AG04450 (cell line): ENCODE results near the gene SLC51B. TPM values are rescaled to one million over a fixed set of nuclear protein-coding genes. Genes with fewer than 3 reads are reported as not detected.
A peak's percentile ranks its signal among the peaks of the same experiment; 100 is the strongest.
"Not testable (repeated sequence)": the region's sequence is repeated elsewhere in the genome, so short reads cannot be mapped to it uniquely, and the experiment has no call there.

Experiments used
- CTCF ChIA-PET: fragments of 300-600, 350-600 bp; formaldehyde crosslinking; extraction: SDS; loops from one replicate; lab custom pipeline; 2022; ENCODE audit warnings: antibody characterized with exemption, inconsistent platforms; lab: Charles Lee
- POLR2A ChIA-PET: fragments of 350-600 bp; formaldehyde crosslinking; extraction: SDS; loops from one replicate; lab custom pipeline; 2021; ENCODE audit warnings: antibody characterized with exemption, inconsistent platforms; lab: Yijun Ruan, JAX
- DNase-seq: peaks from one replicate; pipeline ENCODE4 v3.0.0-alpha.2; 2011; ENCODE audit warnings: low read depth, low spot score
- H3K27ac ChIP-seq: one replicate; pipeline ENCODE4 v1.5.1; 2012; ENCODE audit warnings: low read depth, low read length, control low read depth
- H3K27me3 ChIP-seq: one replicate; pipeline ENCODE4 v1.6.0; 2012; ENCODE audit warnings: low read length; ENCODE audit not compliant: control insufficient read depth, insufficient read depth
- H3K4me3 ChIP-seq: 2 replicates; pipeline ENCODE4 v1.5.1; 2011; ENCODE audit warnings: mild to moderate bottlenecking, low read depth, low read length, control low read depth
- H3K9me3 ChIP-seq: 2 replicates; pipeline ENCODE4 v1.5.1; 2012; ENCODE audit warnings: low read length; ENCODE audit not compliant: control insufficient read depth, insufficient read depth
- CTCF ChIP-seq: IDR thresholded peaks from 2 replicates; pipeline ENCODE4 v1.5.1; 2011; ENCODE audit warnings: low read depth, low read length, control low read depth, inconsistent platforms
- polyA plus RNA-seq: library from polyadenylated mRNA; depleted of rRNA; stranded (reverse); fragments of >200 nt; gene quantifications from 2 replicates; pipeline ENCODE4 v1.2.3, GENCODE V29; 2011

The SLC51B gene
- polyA plus RNA-seq, 1 experiment: 0.61 TPM

GRCh38 chr15:65069179-65069578, 24.0 kb downstream of the SLC51B start:
- DNase-seq: peak; percentile 99
- CTCF ChIA-PET: interaction anchor here (0.6 to 4.1 kb wide), 10 partner anchors 9 to 35 kb away, joined by 3 to 27 read pairs (median 4); no protein-coding TSS in a partner anchor
- POLR2A ChIA-PET: interaction anchor here (0.6 to 2.9 kb wide), 16 partner anchors 10 to 822 kb away, joined by 3 to 32 read pairs (median 6); partner anchors contain the start of genes RNU5B-1, SLC51B and SPG21
- Histone ChIP-seq H3K27ac (peak overlapping the region; percentile 91), H3K4me3 (no peak overlapping the region), H3K27me3 (peaks cover 9% of the 10 kb centered on the region), H3K9me3 (no peaks in the 10 kb centered on the region)
- no peak for TF ChIP-seq CTCF

GRCh38 chr15:65069779-65070546, 24.8 kb downstream of the SLC51B start:
- DNase-seq: no peak
- no peak for TF ChIP-seq CTCF
- Histone ChIP-seq H3K27ac (peak overlapping the region; percentile 90), H3K27me3 (peaks cover 7% of the 10 kb centered on the region), H3K4me3 (no peak overlapping the region), H3K9me3 (no peaks in the 10 kb centered on the region)
- POLR2A ChIA-PET: interaction anchor here (0.6 to 2.9 kb wide), 14 partner anchors 9 to 235 kb away, joined by 3 to 32 read pairs (median 7); partner anchors contain the start of genes RNU5B-1, SLC51B and SPG21
- CTCF ChIA-PET: interaction anchor here (0.5 to 4.1 kb wide), 11 partner anchors 8 to 130 kb away, joined by 3 to 27 read pairs (median 4); no protein-coding TSS in a partner anchor

GRCh38 chr15:65071381-65071811, 26.2 kb downstream of the SLC51B start:
- H3K27me3 ChIP-seq: peaks cover 3% of the 10 kb centered on the region
- TF ChIP-seq CTCF: no peak
- H3K27ac ChIP-seq: peak overlapping the region; percentile 11
- no peak for DNase-seq
- H3K9me3 ChIP-seq: no peaks in the 10 kb centered on the region
- ChIA-PET POLR2A (no interaction called here), CTCF (no interaction called here)
- H3K4me3 ChIP-seq: no peak overlapping the region

GRCh38 chr15:65072027-65072426, 26.8 kb downstream of the SLC51B start:
- H3K9me3 ChIP-seq: peaks cover 3% of the 10 kb centered on the region; the same call in 1 of the 2 replicates
- no peak for DNase-seq
- POLR2A ChIA-PET: no interaction called here
- H3K27ac ChIP-seq: no peak overlapping the region
- TF ChIP-seq CTCF: no peak
- CTCF ChIA-PET: interaction anchor here (1.0 to 1.2 kb wide), 2 partner anchors 18 to 29 kb away, joined by 4 read pairs; no protein-coding TSS in a partner anchor
- H3K27me3 ChIP-seq: peaks cover 3% of the 10 kb centered on the region
- no peak overlapping the region for H3K4me3 ChIP-seq

- ChIA-PET CTCF (interaction anchor here (1.0 to 1.2 kb wide), 3 partner anchors 10 to 29 kb away, joined by 3 to 4 read pairs (median 4); no protein-coding TSS in a partner anchor), POLR2A (no interaction called here)
- TF ChIP-seq CTCF: no peak
- DNase-seq: no peak
- no peak overlapping the region for H3K27ac ChIP-seq
- peaks cover 7% of the 10 kb centered on the region; the same call in 1 of the 2 replicates for H3K9me3 ChIP-seq
- H3K27me3 ChIP-seq: no peaks in the 10 kb centered on the region
- H3K4me3 ChIP-seq: no peak overlapping the region
These were observed 27.4 kb downstream of the SLC51B start for GRCh38 chr15:65072617-65073016.

- H3K27me3 ChIP-seq: peaks cover 16% of the 10 kb centered on the region
- H3K27ac ChIP-seq, POLR2A ChIA-PET, H3K4me3 ChIP-seq, DNase-seq: not testable (repeated sequence)
- H3K9me3 ChIP-seq: peaks cover 12% of the 10 kb centered on the region; the same call in 1 of the 2 replicates
- CTCF ChIA-PET: interaction anchor here (1.2 to 2.0 kb wide), 2 partner anchors 8 to 21 kb away, joined by 4 to 6 read pairs; no protein-coding TSS in a partner anchor
These were observed 29.8 kb downstream of the SLC51B start for GRCh38 chr15:65074946-65075345.
